ENCODE measurements around the gene VRK1.

DNA sequence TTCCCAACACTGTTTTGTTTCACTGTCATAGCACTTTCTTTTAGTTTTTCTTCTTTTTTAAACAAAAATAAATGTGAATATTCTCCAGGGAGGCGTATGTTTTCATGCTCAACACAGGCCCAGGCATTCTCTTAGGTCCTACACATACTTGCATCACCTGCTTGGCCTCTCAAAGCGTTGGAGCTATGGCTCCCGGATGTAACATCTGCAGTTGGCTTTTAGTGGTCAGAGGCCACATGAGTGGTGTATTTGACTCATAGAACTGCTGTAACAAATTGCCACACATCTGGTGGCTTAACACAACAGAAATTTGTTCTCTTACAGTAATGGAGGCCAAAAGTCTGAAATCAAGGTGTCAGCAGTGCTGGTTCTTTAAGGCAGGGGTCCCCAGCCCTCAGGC is 44.6 kb upstream of the VRK1 start:
- TF ChIP-seq, protein P1, sequence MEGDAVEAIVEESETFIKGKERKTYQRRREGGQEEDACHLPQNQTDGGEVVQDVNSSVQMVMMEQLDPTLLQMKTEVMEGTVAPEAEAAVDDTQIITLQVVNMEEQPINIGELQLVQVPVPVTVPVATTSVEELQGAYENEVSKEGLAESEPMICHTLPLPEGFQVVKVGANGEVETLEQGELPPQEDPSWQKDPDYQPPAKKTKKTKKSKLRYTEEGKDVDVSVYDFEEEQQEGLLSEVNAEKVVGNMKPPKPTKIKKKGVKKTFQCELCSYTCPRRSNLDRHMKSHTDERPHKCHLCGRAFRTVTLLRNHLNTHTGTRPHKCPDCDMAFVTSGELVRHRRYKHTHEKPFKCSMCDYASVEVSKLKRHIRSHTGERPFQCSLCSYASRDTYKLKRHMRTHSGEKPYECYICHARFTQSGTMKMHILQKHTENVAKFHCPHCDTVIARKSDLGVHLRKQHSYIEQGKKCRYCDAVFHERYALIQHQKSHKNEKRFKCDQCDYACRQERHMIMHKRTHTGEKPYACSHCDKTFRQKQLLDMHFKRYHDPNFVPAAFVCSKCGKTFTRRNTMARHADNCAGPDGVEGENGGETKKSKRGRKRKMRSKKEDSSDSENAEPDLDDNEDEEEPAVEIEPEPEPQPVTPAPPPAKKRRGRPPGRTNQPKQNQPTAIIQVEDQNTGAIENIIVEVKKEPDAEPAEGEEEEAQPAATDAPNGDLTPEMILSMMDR (IDR thresholded peaks at IDR 0.05; ENCODE audit: borderline replicate concordance, extremely low read depth, low read length, poor library complexity, severe bottlenecking) = no peak
- no peak for TF ChIP-seq EZH2 (IDR thresholded peaks at IDR 0.05; ENCODE audit: borderline replicate concordance, low read depth, low read length, severe bottlenecking)

Measured in DND-41 (cell line).